Adrenal gland (tissue), 19 donors: Measurements from ENCODE around the gene ARL4D. TPM values are rescaled to one million over a fixed set of nuclear protein-coding genes. Genes with fewer than 3 reads are reported as not detected.
A peak's percentile ranks its signal among the peaks of the same experiment; 100 is the strongest.

ENCODE experiments used
- DNase-seq, 7 donors: peaks; one replicate each; pipeline ENCODE4 v3.0.0-alpha.2; 2019 to 2020
- H3K27ac ChIP-seq, 5 donors: fragments of 200-600 bp; sonication (generic) in 4 of 5; 1 replicate in 3 of 5; 2 replicates in 2 of 5; pipeline versions ENCODE4 v1.5.1 to v1.8.0; 2016 to 2020; ENCODE audit warnings: mild to moderate bottlenecking in 1 of 5
- H3K27me3 ChIP-seq: fragments of 200-600 bp; 2 replicates; pipeline ENCODE4 v1.8.0; 2021
- H3K36me3 ChIP-seq, 2 donors: fragments of 200-600 bp; replicated peaks in 1 of 2; 1 replicate in 1 of 2; 2 replicates in 1 of 2; pipeline versions ENCODE4 v1.5.1 to v1.8.0; 2018 to 2022
- H3K4me1 ChIP-seq, 2 donors: fragments of 200-600 bp; replicated peaks in 1 of 2; 1 replicate in 1 of 2; 2 replicates in 1 of 2; pipeline versions ENCODE4 v1.5.1 to v1.8.0; 2018 to 2021
- H3K4me3 ChIP-seq, 4 donors: fragments of 200-600 bp; sonication (generic) in 3 of 4; one replicate each; pipeline ENCODE4 v1.5.1; 2016 to 2018
- H3K9me3 ChIP-seq, 3 donors: fragments of 200-600 bp; sonication (generic) in 1 of 3; replicated peaks in 1 of 3; 1 replicate in 2 of 3; 2 replicates in 1 of 3; pipeline versions ENCODE4 v1.5.1 to v1.8.0; 2016 to 2021
- CTCF ChIP-seq, 6 experiments: fragments of 450-650 bp in 4 of 6; fragments of 200-600 bp in 2 of 6; sonication (generic) in 1 of 6; IDR thresholded peaks; 1 replicate in 5 of 6; 2 replicates in 1 of 6; pipeline versions ENCODE4 v1.5.1 to v1.8.0; 2016 to 2021; ENCODE audit warnings: antibody characterized with exemption in 6 of 6, mild to moderate bottlenecking in 2 of 6, moderate library complexity in 1 of 6
- POLR2A ChIP-seq, 2 donors: fragments of 450-650 bp; IDR thresholded peaks; one replicate each; pipeline ENCODE4 v1.6.1; 2017; ENCODE audit warnings: antibody characterized with exemption in 2 of 2, mild to moderate bottlenecking in 2 of 2, moderate library complexity in 1 of 2
- WGBS, 4 donors: extraction: QIAGEN DNeasy Blood & Tissue Kit in 2 of 4; methylation state at CpG; one replicate each; pipeline versions ENCODE4 v1.1.5 to v1.1.7; 2013 to 2017; 5-methylcytosine and 5-hydroxymethylcytosine counted together
- intact Hi-C, 2 donors: fragments of 100-400 bp; cut with DNase I; formaldehyde crosslinking; loops; one replicate each; pipeline versions ENCODE4 v1.14.1 to v1.15.0; 2022 to 2023
- long read RNA-seq, 10 donors: library from polyadenylated mRNA in 3 of 10; unstranded in 2 of 10; stranded (forward) in 1 of 10; transcript quantifications; one replicate each; pipeline ENCODE4 v2.0.0 and lab custom pipeline, GENCODE V29; 2021 to 2026
- polyA plus RNA-seq, 3 donors: library from polyadenylated mRNA; stranded (reverse); fragments of 200-250 nt in 2 of 3; fragments of 350-450 nt in 1 of 3; fragmentation: Illumina TruSeq in 1 of 3; extraction: RNeasy Lipid Tissue Mini Kit (QIAGEN cat#74804) in 1 of 3; gene quantifications; one replicate each; pipeline ENCODE4 v1.2.3, GENCODE V29; 2013 to 2014
- total RNA-seq, 9 donors: library from RNA; depleted of rRNA in 4 of 9; stranded (reverse); fragments of >200 nt in 4 of 9; fragments of 120-200 nt in 1 of 9; fragmentation: NEBNext Ultra II Directional in 1 of 9; extraction: Animal tissue kit (Norgen Biotek cat#: 25700) in 1 of 9; gene quantifications; one replicate each; pipeline versions ENCODE4 v1.1.0 to v1.2.4, GENCODE V29; 2013 to 2023
- donor health status: healthy with polysubstance abuse.
- donor health status: Bipolar disorder and iron deficiency.
- donor health status: DM: yes; HTN: yes; CAD: no.
- donor health status: DM: no; HTN: no; CAD: no.
- donor health status: DM: no; HTN: no; CAD: no.
- donor health status: DM: yes; HTN: yes; CAD: no.

Gene ARL4D
- 1 to 10 TPM; 2.4 to 9.0 (median 5.7) TPM for total RNA-seq
- 1 to 10 TPM; 2.8 to 8.3 (median 3.2) TPM for polyA plus RNA-seq
- long read RNA-seq, donor 1, partial matches to known transcripts, result 0 of 3 reads
- long read RNA-seq, donor 1, other reads (novel, unspliced or antisense), result 0 of 3 reads
- long read RNA-seq, donor 2, partial matches to known transcripts, result 0 of 2 reads
- long read RNA-seq, donor 2, other reads (novel, unspliced or antisense), result 0 of 2 reads
- long read RNA-seq, donor 3, partial matches to known transcripts, result 0 of 3 reads
- long read RNA-seq, donor 3, other reads (novel, unspliced or antisense), result 0 of 3 reads
- long read RNA-seq, donor 4, transcript ARL4D-201 (2 exons, 1,612 nt), result major isoform, 7 of 7 reads
- long read RNA-seq, donor 4, partial matches to known transcripts, result 0 of 7 reads
- long read RNA-seq, donor 4, other reads (novel, unspliced or antisense), result 0 of 7 reads
- long read RNA-seq, donor 5, transcript ARL4D-201 (2 exons, 1,612 nt), result major isoform, 12 of 12 reads
- long read RNA-seq, donor 5, partial matches to known transcripts, result 0 of 12 reads
- long read RNA-seq, donor 5, other reads (novel, unspliced or antisense), result 0 of 12 reads
- long read RNA-seq, donor 6, transcript ARL4D-201 (2 exons, 1,612 nt), result major isoform, 10 of 11 reads
- long read RNA-seq, donor 6, partial matches to known transcripts, result 1 of 11 reads
- long read RNA-seq, donor 6, other reads (novel, unspliced or antisense), result 0 of 11 reads
- long read RNA-seq, donor 7, result 0 reads
- long read RNA-seq, donor 8, transcript ARL4D-201 (2 exons, 1,612 nt), result major isoform, 7 of 13 reads
- long read RNA-seq, donor 8, partial matches to known transcripts, result 6 of 13 reads
- long read RNA-seq, donor 8, other reads (novel, unspliced or antisense), result 0 of 13 reads
- long read RNA-seq, donor 9, partial matches to known transcripts, result 0 of 1 reads
- long read RNA-seq, donor 9, other reads (novel, unspliced or antisense), result 0 of 1 reads
- long read RNA-seq, donor 10, partial matches to known transcripts, result 0 of 1 reads
- long read RNA-seq, donor 10, other reads (novel, unspliced or antisense), result 0 of 1 reads

- Histone ChIP-seq H3K4me3 (peak within 1 kb of the TSS in 3 of 4 donors; percentile 26 to 87 (median 68)), H3K27ac (peak within 1 kb of the TSS in 3 of 5 donors; percentile 62 to 91 (median 72)), H3K27me3 (no peaks in the 10 kb centered on the region), H3K4me1 (peaks cover 9 to 28% of the 10 kb centered on the region in 2 donors), H3K9me3 (no peaks in the 10 kb centered on the region), H3K36me3 (no peaks in the 10 kb centered on the region)
- 0 to 2% (median 1%) methylated on average over 20 to 64 of the region's 64 CpGs for WGBS, 4 donors
- intact Hi-C loops, result no loop called here
- TF ChIP-seq CTCF (IDR thresholded peaks at IDR 0.05) (peak in 1 of 6 experiments; percentile 10), POLR2A (IDR thresholded peaks at IDR 0.05) (peak; percentile 75 to 85)
- DNase-seq, result peak; percentile 72 to 94 (median 88)
Observed at GRCh38 chr17:43398724-43399595, at the start of gene ARL4D. Gene ARL4D (plus strand): TSS chr17:43398993. CDS start chr17:43399733, 740 bp downstream.

- peaks cover 0 to 16% (median 0%) of the 10 kb centered on the region in 3 donors for H3K9me3 ChIP-seq
- H3K4me1 ChIP-seq, result no peaks in the 10 kb centered on the region
- no peak for DNase-seq
- intact Hi-C loops, result no loop called here
- H3K27ac ChIP-seq, result no peak overlapping the region
- H3K4me3 ChIP-seq, result no peak overlapping the region
- no peaks in the 10 kb centered on the region for H3K27me3 ChIP-seq
- 88 to 100% (median 89%) methylated on average over 2 of the region's 2 CpGs for WGBS, 4 donors
- H3K36me3 ChIP-seq, result no peaks in the 10 kb centered on the region
- TF ChIP-seq CTCF (IDR thresholded peaks at IDR 0.05), result no peak
- no peak for TF ChIP-seq POLR2A (IDR thresholded peaks at IDR 0.05)
Observed at GRCh38 chr17:43349142-43349541, 49.7 kb upstream of the ARL4D start.

- intact Hi-C loops, result no loop called here
- no peak for TF ChIP-seq CTCF (IDR thresholded peaks at IDR 0.05)
- no peak for TF ChIP-seq POLR2A (IDR thresholded peaks at IDR 0.05)
- Histone ChIP-seq H3K27ac (peak overlapping the region in 2 of 5 donors; percentile 15 to 25), H3K27me3 (no peaks in the 10 kb centered on the region), H3K36me3 (no peaks in the 10 kb centered on the region), H3K4me3 (no peak overlapping the region), H3K4me1 (no peaks in the 10 kb centered on the region), H3K9me3 (peaks cover 0 to 16% (median 0%) of the 10 kb centered on the region in 3 donors)
- peak in 4 of 7 donors; percentile 45 to 74 (median 68) for DNase-seq
- WGBS, 4 donors, result 64 to 71% (median 67%) methylated on average over 9 of the region's 9 CpGs
Observed at GRCh38 chr17:43350888-43351361, 47.9 kb upstream of the ARL4D start.
